Superior temporal gyrus (tissue), 1 donor: Measurements from ENCODE around the gene FTO.
"Not testable (repeated sequence)": the region's sequence is repeated elsewhere in the genome, so short reads cannot be mapped to it uniquely, and the experiment has no call there.

ENCODE experiments used
- DNase-seq: peaks from one replicate; pipeline ENCODE4 v3.0.0-alpha.2; 2016; ENCODE audit errors: extremely low spot score

The FTO gene

DNA sequence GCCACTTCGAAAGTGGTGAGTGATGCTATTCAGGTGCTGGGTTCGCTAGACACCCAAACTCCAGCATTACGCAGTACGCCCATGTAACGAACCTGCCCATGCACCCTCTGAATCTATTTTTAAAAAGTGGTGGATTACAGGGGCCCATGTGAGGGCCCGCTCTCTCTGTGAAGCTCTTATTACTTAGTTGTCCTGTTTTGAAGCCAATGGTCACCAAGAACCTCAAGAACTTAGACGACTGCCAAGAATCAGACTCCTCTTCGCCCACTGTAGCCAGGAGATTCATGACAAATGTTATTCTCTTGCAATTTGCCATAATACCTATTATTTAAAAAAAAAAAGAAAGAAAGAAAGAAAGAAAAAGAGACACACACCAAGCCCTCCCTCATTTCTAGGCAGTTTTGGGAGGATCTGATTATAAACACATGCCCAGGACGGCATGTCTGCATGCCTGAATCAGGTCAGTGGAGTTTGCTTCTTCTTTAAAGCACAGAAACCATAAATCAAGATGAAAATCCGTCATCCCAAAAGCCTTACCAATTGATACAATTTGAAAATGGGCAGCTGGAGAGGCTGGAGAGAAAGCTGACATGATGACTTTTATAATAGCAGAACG is 474.0 kb downstream of the FTO start:
- no peak for DNase-seq

GRCh38 chr16:54178478-54178976 is 474.6 kb downstream of the FTO start:
- no peak for DNase-seq

- DNase-seq: no peak
Measured at GRCh38 chr16:54180421-54181359, 476.7 kb downstream of the FTO start.

DNA sequence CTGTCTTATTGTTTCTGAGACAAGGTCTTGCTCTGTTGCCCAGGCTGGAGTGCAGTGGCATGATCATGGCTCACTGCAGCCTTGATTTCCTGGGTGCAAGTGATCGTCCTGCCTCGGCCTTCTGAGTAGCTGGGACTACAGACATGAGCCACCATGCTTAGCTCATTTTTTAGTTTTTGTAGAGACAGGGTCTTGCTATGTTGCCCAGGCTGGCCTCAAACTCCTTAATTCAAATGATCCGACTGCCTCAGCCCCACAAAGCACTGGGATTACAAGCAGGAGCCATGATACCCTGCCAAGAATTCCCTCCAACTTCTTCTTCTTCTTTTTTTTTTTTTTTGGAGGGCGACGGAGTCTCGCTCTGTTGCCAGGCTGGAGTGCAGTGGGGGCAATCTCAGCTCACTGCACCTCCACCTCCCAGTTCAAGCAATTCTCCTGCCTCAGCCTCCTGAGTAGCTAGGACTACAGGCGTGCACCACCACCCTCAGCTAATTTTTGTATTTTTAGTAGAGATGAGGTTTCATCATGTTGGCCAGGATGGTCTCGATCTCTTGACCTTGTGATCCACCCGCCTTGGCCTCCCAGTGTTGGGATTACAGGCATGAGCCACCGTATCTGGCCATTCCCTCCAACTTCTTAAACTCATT is 477.9 kb downstream of the FTO start:
- not testable (repeated sequence) for DNase-seq

GRCh38 chr16:54185045-54185444 is 481.1 kb downstream of the FTO start:
- DNase-seq: no peak

DNA sequence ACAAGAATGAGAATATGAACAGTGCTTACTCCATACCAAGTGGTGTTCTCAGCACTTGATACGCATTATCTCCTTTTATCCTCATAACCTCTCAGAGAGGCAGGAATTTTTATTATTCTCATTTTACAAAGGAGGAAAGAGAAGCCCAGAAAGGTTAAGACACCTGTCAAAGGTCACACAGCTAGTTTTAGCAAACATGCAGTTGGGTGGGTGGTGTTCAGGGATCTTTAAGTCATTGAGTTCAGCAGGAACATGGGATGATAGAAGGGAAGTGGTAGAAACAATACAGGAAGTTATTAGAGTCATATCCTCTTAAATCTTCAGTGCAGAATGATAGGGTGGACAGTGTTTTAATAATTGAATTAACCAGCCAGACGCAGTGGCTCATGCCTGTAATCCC is 487.2 kb downstream of the FTO start:
- DNase-seq: no peak

DNA sequence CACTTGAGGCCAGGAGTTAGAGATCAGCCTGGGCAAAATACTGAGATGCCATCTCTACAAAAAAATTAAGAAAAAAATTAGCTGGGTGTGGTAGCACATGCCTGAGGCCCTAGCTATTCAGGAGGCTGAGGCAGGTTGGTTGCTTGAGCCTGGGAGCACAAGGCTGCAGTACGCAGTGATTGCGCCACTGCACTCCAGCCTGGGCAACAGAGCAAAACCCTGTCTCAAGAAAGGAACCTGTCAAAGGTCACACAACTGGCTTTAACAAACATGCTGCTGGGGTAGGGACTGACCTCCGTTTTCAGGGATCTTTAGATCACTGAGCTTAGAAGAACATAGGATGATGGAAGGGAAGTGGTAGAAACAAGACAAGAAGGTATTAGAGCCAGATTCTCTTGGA is 487.6 kb downstream of the FTO start:
- DNase-seq: no peak

DNA sequence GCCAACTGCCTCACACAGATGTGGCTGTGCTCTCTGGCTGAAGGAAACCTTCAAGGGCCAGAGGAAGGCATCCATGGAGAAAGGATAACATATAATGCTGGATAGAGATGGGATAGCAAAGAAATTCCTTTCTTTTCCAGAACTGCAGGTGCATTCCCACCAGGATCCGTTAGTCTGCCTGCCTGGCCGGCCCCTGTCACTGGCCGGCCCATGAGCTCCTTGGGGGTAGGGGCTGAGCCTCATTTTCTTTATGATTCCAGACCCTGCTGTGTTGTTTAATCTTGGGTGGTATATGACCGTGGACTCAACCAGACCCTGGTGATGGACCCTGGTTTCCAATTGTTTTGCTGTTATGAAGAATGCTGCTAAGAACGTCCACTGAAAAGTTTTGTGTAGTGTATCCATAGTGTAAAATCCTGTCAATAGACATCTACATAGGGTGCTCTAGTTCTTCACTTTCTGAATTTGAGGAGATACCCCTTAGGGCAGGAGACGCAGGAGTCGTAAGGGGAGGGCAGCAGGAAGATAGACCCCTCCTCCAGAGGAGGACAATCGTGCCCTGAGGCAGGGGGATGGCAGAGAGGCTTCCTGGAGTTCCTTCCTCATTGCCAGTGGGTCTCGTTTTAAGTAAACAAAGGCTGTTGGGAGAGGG is 489.2 kb downstream of the FTO start:
- no peak for DNase-seq

DNA sequence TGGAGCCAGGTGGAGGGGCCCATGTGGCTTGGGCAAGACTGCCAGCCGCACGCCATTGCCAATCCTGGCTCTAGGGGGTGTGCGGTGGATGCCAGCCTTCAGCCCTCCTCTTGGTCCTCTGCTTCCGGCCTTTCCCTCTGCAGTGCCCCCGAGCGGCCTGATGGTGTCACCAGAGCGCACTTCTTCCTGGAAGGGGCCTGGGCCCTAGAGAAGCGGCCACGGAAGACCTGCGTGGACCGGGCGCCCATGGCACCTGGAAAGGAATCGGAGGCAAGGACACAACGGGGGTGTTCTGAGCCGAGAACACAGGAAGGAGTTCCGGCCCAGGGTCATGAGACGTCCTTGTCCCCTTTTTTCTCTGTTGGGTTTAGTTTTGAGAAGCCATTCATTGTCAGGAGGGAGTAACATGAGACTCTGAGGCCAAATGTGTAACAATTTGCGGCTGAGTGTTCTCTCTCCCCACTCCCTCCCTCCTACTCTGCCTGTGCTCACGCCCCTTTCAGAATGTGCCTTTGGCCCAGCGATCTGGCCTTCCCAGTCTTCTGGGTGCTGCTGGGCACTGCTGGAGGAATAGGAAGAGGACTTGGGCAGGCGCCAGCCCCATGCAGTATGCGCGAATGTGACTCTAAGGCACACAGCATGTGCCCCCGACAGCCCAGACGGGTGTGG is 489.8 kb downstream of the FTO start:
- DNase-seq: peak; percentile 20

- DNase-seq: no peak
Measured at GRCh38 chr16:54194334-54194743, 490.4 kb downstream of the FTO start.

DNA sequence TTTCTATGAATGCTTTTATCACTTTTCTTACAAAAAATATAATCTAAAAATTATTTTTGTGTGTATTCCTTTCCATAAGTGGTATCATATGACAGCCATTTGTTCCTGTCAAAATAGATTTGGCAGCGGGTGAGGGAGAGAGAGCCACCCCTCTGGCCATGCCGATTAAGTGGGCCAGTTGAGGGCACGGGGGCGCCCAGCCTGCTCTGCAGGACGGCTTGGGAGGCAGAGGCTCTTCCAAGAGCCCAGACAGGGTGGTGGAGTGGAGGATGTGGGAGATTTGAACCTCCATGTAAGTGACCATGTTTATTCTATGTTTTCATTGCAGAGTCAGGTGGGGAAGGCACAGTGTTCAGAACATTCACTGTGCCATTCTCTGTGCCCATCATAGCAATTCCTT is 493.8 kb downstream of the FTO start:
- DNase-seq: no peak

GRCh38 chr16:54199487-54200160 is 495.7 kb downstream of the FTO start:
- no peak for DNase-seq

GRCh38 chr16:54200161-54200534 is 496.2 kb downstream of the FTO start:
- no peak for DNase-seq

GRCh38 chr16:54200720-54201119 is 496.8 kb downstream of the FTO start:
- DNase-seq: no peak

DNA sequence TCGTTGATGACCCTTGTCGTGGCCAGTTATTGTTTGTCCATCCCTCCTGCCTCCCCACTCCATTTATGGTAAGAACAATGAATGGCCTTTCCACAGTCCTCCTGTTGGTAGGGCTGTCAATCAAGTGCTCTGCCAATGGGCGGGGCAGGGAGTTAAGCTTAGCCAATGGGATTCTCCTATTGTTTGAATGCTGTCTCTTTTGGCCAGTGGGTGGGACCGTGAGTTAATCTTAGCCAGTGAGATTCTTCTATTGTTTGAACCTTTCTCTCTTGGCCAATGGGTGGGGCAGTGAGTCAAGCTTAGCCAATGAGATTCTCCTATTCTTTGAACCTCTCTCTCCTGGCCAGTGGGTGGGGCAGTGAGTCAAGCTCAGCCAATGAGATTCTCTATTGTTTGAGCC is 497.2 kb downstream of the FTO start:
- DNase-seq: no peak
